Activated CD4-positive, alpha-beta T cell treated with anti-CD3 and anti-CD28 coated beads, Interleukin-2, amount 50 U/mL, for 1 hour (primary cell): ENCODE data around the gene SNX32.

Experiments
- DNase-seq: peaks from one replicate; pipeline ENCODE4 v3.0.0-alpha.2; 2020

Gene SNX32

DNA sequence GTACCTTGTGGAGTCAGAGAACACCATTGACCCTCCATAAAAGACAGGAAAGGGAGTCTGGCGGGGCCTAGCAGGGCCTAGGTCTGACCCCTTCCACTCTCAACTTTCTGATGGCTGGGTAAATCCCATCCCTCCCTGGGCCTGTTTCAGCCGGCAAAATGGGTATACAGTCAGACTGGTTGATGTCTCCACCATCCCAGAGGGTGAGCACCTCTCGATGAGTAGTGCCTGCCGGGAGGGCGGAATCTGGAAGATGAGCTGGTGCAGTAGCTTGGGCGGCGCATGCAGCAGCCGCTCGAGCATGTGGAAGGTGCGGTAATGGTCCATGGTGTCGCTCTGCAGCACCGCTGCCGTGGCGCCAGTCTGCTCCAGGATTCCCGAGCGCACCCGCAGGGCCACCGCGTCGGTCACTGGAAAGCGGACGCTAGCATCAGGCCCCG is 54.0 kb downstream of the SNX32 start:
- DNase-seq: no peak

DNA sequence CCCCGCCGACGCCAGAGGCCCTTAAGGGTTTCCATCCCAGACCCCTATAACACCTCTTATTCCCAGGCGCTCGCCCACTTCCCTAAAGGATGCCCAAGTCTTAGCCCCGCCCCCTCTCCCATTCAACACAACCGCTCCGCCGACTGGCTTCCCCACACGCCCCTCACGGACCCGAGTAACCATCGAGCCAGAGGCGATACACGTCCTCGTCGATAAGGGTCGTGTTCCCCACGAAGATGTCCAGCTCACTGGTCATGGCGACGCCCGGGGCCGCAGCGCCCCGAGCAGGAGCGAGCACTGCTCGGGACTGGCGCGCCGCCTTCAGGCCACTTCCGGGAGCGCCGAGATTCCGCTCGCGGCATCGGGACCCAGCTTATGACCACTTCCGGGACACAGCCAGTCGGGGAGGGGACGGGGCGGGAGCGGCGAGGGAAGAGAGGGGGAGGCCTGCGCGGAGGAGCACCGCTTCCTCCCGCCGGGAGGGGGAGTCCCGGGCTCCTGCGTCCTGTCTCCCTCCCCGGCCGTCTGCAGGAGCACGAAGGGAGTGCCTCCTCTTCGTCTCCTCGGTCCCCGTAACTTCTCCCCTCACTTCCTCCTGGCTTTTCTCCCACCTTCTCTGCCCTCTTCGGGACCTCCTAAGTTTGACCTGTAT is 54.5 kb downstream of the SNX32 start, which contains the start of gene FIBP:
Gene FIBP (minus strand): TSS at position 309 of the 652 bp plus-strand sequence. CDS start 53 bp downstream, at position 256.
- peak; percentile 95 for DNase-seq

DNA sequence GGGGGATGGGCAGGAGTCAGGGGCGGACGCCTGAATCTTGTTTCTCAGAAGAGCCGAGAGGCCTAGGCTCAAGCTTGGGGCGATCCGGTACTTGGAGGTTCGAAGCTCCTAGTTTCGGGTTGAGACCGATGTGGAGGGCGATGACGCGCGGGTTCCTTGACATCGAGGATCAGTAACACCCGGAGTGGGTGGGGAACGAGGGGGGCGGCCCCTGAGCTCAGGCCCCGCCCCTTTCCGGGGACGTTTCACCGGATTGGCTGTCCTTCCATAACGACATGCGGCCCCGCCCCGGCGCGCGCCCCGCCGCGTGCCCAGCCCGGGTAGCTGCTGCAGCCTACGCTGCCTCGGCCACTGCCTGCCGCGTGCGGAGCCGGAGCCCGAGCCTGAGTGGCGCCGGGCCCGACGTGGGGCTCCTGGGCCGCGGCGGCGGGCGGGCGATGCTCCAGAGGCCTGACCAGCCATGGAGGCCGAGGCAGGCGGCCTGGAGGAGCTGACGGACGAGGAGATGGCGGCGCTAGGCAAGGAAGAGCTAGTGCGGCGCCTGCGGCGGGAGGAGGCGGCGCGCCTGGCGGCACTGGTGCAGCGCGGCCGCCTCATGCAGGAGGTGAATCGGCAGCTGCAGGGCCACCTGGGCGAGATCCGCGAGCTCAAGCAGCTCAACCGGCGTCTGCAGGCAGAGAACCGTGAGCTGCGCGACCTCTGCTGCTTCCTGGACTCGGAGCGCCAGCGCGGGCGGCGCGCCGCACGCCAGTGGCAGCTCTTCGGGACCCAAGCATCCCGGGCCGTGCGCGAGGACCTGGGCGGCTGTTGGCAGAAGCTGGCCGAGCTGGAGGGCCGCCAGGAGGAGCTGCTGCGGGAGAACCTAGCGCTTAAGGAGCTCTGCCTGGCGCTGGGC is 56.8 kb downstream of the SNX32 start, which contains the start of gene CCDC85B:
Gene CCDC85B (plus strand): TSS at position 350 of the 895 bp plus-strand sequence. CDS start 111 bp downstream, at position 461.
- DNase-seq: peak; percentile 98

DNA sequence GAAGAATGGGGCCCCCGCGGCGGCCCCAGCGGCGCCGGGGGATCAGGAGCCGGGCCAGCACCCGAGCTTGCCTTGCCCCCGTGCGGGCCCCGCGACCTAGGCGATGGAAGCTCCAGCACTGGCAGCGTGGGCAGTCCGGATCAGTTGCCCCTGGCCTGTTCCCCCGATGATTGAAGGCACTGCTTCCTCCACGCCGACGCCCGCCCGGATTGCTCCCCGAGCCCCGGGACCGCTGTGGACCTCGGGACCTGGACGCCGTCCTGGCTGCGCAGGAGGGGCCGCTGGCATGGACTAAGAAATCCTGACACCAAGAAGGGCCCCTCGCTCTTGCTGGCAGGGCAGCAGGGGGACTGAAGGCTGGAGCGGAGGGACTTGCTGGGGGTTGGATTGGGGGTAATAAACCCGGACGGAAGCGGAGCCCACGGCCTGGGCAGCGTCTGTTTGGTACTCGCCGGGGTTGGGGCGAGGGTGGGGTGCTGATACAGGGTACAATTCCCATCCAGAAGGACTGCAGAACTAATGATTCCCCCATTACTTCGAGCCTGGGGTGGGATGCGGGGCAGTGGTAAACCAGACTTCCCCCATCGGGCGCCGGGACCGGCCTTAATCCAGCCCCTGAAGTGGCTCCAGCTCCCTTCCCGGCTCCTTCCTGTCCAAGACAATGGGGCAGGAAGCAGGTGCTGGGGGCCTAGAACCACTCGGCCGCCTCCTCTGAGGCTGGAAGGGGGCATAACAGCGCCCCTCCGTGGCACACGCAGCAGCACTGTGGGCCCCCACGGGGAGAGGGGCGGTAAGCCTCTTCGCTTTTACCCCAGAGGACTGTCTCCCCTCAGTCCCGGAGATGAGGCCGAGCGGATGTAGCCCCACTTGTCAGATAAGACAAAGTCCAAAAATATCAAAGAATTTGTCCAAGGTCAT is 57.7 kb downstream of the SNX32 start:
- no peak for DNase-seq

DNA sequence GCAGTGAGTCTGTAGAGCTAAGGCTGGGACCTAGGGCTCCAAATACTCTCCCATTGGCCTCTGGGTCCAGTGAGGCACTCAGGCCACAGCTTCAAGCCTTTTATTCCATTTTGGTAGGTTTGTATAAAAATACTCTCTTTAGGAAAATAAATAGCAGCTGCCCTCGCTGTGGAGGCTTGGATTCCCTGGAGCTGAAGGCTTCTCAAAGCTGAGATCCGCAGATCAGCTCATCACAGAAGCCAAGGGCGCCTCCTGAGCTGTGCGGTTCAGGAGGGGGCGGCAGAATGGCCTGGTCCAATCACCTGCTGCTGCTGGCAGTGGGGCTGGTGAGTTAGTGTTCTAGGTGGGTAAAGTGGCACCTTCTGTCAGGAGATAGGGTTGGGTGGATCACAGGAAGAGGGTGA is 58.4 kb downstream of the SNX32 start:
- DNase-seq: peak; percentile 34

DNA sequence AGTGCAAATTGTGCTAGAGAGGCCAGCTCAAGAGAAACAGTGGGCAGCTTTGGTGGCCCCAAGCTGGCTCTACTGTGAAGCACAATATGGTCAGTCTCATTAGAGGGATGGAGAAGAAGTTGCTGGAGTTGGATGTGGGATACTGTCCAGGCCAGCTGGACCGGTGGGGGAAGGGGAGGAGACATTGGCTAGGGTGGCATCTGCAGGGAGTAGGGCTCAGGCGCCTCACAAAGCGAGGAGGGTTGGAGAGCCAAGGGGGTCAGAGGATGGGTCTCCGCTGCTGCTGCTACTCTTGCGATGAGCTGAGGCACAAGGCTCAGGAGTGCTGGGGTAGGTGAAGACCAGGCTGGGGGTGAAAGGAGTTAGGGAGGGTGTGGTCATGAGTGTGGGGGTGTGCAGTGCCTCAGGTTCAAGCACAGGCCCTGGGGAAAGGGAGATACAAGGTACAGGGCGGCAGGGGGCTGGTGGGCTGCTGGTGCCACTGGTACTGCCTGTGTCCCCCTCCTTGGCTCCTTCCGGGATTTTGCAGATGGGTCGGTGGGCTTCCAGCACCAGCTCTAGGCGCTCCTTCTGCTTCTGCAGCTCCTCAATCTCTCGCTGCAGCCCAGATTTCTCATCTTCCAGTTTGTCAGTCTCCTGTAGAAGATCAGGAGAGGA is 59.0 kb downstream of the SNX32 start:
- no peak for DNase-seq

DNA sequence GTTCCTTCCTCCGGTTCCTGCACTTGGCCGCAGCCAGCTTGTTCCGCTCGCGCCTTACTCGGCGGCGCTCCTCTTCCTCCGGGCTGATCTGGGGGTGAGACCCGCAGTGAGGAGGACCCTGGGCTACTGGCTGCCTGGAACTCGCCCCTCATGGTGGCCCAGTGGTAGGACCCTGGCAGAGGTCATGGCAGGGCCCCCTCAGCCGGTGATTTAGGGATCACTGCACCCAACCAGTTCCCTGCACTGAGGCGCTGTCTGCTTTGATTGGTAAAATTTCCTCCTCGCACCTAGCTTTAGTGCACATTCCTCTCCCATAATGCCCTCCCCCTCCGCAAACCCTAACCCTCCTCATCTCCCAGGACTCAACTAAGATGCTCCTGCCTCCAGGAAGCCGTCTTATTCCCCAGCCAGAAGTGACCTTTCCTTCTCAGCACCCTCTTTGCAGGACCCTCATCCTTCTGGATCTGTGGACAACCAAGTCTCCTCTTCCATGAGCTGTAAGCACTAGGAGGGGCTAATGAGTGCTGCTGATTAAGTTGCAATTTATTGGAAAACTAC is 60.4 kb downstream of the SNX32 start:
- DNase-seq: no peak

DNA sequence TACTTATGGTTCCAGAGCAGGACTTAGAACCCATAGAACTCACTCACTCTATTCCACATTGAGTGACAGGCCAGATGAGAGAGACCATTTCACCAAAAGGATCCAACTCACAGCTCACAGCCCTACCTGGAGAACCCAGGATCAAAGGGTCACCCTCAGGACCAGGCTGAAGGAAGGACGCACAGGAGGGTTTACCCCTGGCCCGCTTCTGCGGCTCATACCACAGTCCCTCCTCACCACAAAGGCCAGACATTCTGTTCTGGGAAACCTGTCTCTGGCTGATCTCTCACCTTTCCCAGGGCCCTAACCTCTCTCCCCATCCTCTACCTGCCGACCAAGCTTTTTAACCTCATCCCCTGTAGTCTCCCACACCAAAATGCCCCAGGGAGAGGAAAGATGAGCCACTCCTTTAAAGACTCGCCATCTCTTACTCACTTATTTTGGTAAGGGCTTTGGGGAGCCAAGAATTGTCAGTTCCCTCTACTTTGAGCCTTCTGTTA is 61.8 kb downstream of the SNX32 start:
- DNase-seq: no peak

DNA sequence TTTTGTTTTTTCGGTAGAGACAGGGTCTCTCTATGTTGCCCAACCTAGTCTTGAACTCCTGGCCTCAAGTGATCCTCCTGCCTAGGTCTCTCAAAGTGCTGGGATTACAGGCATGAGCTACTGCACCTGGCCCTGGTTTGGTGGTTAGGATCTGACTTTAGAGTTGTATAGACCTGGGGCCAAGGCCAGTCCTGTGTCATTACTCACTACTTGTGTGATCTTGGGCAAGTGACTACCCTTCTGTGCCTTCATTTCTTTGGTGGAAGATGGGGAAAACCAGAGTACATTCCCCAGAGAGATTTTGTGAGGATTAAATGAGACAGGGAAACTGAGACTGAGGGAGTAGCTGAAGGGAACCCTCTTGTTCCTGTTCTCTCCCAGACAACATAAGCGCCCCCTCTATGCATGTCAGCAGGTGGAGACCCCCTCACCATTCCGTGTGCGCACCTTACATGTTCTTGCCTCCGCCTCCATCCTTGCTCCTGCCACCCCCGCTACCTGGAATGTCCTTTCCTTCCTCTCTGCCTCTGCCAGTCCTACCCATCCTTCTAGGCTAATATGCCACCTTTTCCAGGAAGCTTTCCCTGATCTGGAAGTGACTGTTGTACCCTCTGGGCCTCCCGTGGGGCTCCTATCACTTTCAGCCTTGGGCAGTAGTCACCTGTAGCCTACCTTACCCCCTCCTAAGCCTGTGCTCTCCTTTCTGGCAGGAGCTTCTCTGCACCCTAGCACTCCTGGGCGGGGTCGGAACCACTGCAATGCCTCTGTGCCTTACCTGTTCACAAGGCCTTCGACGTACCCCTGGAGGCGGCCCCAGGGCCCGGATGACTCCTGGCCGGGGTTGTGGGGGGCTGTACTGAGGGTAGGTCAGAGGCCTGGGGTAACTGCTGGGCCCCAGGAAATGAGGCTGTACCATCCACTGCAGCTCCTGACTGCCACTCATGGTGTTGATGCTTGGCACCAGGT is 62.6 kb downstream of the SNX32 start:
- no peak for DNase-seq

DNA sequence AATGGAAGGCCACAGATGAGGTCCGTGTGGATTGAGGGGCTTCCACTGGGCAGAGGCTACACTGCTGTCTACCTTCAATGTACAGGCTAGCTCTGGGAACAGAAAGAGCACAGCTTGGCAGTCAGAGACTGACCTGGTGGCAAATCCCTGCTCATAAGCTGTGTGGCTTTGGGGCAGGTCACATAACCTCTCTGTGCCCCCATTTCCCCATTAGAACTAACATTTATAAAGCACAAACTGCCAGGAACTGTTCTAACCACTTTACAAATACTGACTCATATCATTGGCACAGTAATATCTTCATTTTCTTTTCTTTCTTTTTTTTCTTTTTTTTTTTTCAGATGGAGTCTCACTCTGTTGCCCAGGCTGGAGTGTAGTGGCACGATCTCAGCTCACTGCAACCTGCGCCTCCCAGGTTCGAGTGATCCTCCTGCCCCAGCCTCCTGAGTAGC is 63.3 kb downstream of the SNX32 start:
- DNase-seq: no peak

DNA sequence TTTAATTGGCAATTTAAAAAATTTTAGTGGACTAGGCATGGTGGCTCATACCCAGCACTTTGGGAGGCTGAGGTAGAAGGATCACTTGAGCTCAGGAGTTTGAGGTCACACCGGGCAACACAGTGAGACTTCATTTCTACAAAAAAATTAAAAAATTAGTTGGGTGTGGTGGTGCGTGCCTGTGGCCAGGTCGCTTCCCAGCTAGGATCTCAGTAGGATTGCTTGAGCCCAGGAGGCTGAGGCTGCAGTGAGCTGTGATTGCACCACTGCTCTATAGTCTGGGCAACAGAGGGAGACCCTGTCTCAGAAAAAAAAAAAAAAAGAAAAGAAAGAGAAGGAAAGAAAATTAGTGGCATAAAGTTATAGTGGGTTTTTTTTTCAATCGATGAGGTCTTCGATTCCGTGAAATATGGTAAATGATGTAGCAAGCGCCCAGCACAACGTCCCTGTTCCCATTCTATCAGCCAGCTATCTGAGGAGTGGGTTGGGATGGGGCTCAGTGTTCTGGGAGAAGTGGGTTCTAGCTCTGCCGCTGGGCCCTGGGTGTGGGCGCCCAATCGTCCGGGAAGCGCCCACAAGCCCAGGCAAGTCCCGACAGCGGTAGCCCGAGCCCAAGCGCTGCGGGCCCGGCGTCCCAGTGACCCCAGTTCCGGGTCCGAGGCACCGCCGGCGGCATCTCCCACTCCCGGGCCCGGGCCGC is 65.0 kb downstream of the SNX32 start:
- no peak for DNase-seq

DNA sequence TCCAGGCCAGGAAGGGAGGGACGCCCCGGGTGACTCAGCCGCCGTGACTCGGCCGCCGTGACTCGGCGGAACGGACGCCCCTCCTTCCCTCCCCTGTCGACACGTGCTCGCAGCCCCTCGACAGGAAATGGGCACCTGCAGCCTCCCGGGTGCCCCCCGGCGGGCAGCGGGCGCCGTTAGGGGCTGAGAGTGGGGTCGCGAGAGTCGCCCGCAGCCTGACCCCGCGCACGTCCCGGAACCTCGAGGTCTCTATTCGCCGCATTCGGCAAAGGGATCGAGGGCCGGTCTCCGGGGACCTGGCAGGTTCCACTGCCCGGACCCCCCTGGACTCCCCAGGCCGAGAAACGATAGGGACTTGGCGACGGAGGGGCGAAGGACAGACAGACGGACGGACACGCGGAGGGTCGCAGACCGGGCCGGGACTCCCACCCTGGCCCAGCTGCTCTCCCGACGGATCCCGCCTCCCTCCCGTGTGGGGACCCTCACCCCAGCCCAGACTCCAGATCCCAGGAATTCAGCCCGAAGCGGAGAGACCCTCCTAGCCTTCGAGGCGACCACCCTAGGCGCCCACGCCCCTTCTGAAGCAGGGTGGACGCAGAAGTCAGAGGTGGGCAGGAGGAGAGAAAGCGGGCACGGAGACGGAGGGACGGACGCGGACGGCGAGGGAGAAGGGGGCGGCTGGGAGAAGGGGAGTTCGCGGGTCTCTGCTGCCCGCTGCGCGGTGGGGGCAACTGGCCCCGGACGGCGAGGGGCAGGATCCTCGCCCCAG is 65.8 kb downstream of the SNX32 start:
- peak; percentile 48 for DNase-seq

DNA sequence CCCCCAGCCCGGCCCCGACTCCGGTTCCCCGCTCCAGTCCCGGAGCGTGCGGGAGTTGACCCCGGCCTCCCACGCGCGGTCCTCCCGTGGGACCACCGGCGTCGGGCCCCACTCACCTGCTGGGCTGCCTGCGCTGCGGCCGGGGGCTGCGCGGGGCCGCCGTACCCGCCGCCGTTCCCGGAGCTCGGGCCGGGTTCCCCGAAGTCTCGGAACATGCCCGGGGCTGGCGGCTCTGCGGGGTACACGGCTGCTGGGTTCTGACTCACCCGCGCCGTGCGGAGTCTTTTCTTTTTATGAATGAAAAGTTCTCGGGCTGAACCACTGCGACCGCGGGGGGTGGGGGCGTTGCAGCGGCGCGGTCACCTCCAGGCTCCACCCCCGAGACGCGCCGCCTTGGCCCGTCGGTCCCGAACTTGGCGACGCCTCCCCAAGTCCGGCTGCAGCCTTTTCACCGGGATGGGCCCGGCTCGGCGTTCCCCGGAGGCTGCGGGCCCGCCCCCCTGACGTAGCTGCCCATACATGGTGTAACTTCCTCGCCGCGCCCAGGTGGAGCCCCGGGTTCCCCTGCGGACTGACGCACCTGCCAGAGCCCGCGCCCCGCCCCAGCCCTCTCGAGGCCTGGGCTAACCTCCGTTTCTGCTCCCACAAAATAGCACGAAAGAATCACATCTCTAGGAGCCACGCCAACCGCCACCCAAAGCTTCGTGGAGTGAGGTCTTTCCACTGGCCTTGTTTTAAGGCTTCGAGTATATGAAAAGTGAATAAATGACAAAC is 66.5 kb downstream of the SNX32 start, which contains the start of gene FOSL1:
Gene FOSL1 (minus strand): TSS at position 264 of the 774 bp plus-strand sequence. CDS start 49 bp downstream, at position 215.
- DNase-seq: peak; percentile 95

DNA sequence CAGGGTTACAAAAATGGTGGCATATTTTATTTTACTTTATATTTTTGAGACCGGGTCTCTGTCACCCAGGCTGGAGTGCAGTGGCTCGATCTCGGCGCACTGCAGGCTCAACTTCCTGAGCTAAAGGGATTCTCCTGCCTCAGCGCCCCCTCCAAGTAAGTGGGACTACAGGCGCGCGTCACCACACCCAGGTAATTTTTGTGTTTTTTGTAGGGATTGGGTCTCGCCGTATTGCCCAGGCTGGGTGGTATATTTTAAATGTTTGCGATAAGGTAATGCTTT is 67.1 kb downstream of the SNX32 start:
- DNase-seq: no peak

DNA sequence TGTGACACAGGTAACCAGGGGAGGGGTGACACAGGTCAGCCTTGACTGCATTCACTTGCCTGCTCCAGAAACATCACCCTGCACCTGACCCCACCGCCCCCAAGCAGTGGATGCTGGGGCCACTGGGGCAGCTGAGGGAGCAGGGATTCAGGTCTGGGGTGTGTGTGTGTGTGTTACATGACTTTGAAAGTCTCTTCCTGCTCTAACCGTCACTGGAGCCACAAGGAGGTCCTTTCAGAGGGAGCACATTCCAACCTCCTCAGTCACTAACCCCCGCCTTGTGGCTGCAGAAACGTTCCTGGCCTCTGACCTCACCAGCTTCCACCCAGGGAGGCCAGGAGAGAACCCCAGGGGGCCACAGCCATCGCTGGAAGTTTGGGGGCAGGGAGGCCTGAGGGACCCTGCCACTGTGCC is 69.3 kb downstream of the SNX32 start:
- DNase-seq: no peak
